GM18867 (cell line): Measurements from ENCODE around the gene PAK5.
A peak's percentile ranks its signal among the peaks of the same experiment; 100 is the strongest.

Experiments
- ATAC-seq: cut with Tn5 transposase; IDR thresholded peaks from one replicate; pipeline ENCODE4 v1.9.1; 2021; ENCODE audit warnings: mild to moderate bottlenecking, moderate library complexity; ENCODE audit not compliant: unreplicated experiment

The PAK5 gene

GRCh38 chr20:9532069-9532838, 306.6 kb downstream of the PAK5 start:
- no peak for ATAC-seq

GRCh38 chr20:9531581-9531980, 307.3 kb downstream of the PAK5 start:
- no peak for ATAC-seq

GRCh38 chr20:9523636-9524035, 315.2 kb downstream of the PAK5 start:
- ATAC-seq, result no peak

GRCh38 chr20:9520086-9520485, 318.8 kb downstream of the PAK5 start:
- ATAC-seq, result no peak

- ATAC-seq, result no peak
Measured at GRCh38 chr20:9518576-9519175, 320.2 kb downstream of the PAK5 start.

- no peak for ATAC-seq
Measured at GRCh38 chr20:9517297-9518162, 321.3 kb downstream of the PAK5 start.

- no peak for ATAC-seq
Measured at GRCh38 chr20:9516234-9516871, 322.5 kb downstream of the PAK5 start.

- no peak for ATAC-seq
Measured at GRCh38 chr20:9515741-9516233, 323.1 kb downstream of the PAK5 start.

- ATAC-seq, result no peak
Measured at GRCh38 chr20:9515214-9515585, 323.7 kb downstream of the PAK5 start.

GRCh38 chr20:9514461-9515213, 324.2 kb downstream of the PAK5 start, which contains the start of gene LAMP5:
LAMP5 (plus strand) TSS chr20:9514590; CDS start chr20:9514853, 263 bp downstream.
- peak; percentile 37 for ATAC-seq

GRCh38 chr20:9514072-9514460, 324.8 kb downstream of the PAK5 start:
- no peak for ATAC-seq

GRCh38 chr20:9510911-9511310, 328.0 kb downstream of the PAK5 start:
- peak; percentile 70 for ATAC-seq

- no peak for ATAC-seq
Measured at GRCh38 chr20:9509246-9509645, 329.6 kb downstream of the PAK5 start.

- no peak for ATAC-seq
Measured at GRCh38 chr20:9508696-9509178, 330.1 kb downstream of the PAK5 start.

- ATAC-seq, result no peak
Measured at GRCh38 chr20:9508240-9508661, 330.6 kb downstream of the PAK5 start.

- ATAC-seq, result no peak
Measured at GRCh38 chr20:9507544-9508239, 331.2 kb downstream of the PAK5 start.

- no peak for ATAC-seq
Measured at GRCh38 chr20:9506964-9507369, 331.9 kb downstream of the PAK5 start.

- no peak for ATAC-seq
Measured at GRCh38 chr20:9506280-9506821, 332.5 kb downstream of the PAK5 start.
